K562 (cell line): ENCODE results near the gene AGXT. TPM values are rescaled to one million over a fixed set of nuclear protein-coding genes. Genes with fewer than 3 reads are reported as not detected.

Source experiments
- ATAC-seq: fragments of 200-7000 bp; cut with Tn5 transposase; 3 replicates; pipeline ENCODE4 v1.9.1; 2020; ENCODE audit warnings: moderate library complexity
- BruUV-seq: library from RNA; stranded (reverse); fragments of 400-500 nt; replicated peaks from 2 replicates; lab custom pipeline; 2021; lab: Mats Ljungman, UMichigan
- CTCF ChIA-PET: fragments of 300-600 bp; formaldehyde crosslinking; extraction: SDS; loops from one replicate; lab custom pipeline; 2021; ENCODE audit warnings: low intra/inter-chr PET ratio; lab: Yijun Ruan, JAX
- POLR2A ChIA-PET: fragments of 300-600, 350-650 bp; sonication (Branson Sonifier 250); formaldehyde crosslinking; extraction: SDS; loops from one replicate; lab custom pipeline; 2021; ENCODE audit warnings: antibody characterized with exemption, inconsistent platforms; lab: Yijun Ruan, JAX
- DNase-seq, 4 experiments: peaks; one replicate each; pipeline versions ENCODE4 v3.0.0 to v3.0.0-alpha.2; 2011 to 2018; ENCODE audit warnings: low spot score in 3 of 4, mixed read lengths in 3 of 4; ENCODE audit errors: extremely low read depth in 1 of 4
- FAIRE-seq: peaks from 2 replicates; lab custom pipeline; 2011; peaks lifted over from hg19 to GRCh38; lab: Jason Lieb, UNC
- H2AFZ ChIP-seq: 2 replicates; pipeline ENCODE4 v1.6.0; 2011; ENCODE audit warnings: low read depth, low read length, control low read depth, inconsistent platforms
- H3K27ac ChIP-seq: fragments of 200-600 bp; 3 replicates; pipeline ENCODE4 v1.8.0; 2011; ENCODE audit warnings: low read depth, mild to moderate bottlenecking, control low read depth, inconsistent platforms, low read length, moderate library complexity, mixed read lengths; ENCODE audit errors: extremely low read depth
- H3K27me3 ChIP-seq, 2 experiments: fragments of 300-600 bp in 1 of 2; 2 replicates in 1 of 2; 3 replicates in 1 of 2; pipeline versions ENCODE4 v1.6.0 to v1.8.0; 2011; ENCODE audit warnings: inconsistent platforms in 2 of 2, low read length in 2 of 2, mild to moderate bottlenecking in 1 of 2, mixed read lengths in 1 of 2, moderate library complexity in 1 of 2; ENCODE audit not compliant: control insufficient read depth in 2 of 2, insufficient read depth in 2 of 2
- H3K36me3 ChIP-seq: fragments of 300-600 bp; 3 replicates; pipeline ENCODE4 v1.8.0; 2011; ENCODE audit warnings: mild to moderate bottlenecking, low read length, inconsistent platforms; ENCODE audit not compliant: control insufficient read depth, insufficient read depth
- H3K4me1 ChIP-seq, 2 experiments: fragments of 200-600 bp in 1 of 2; replicated peaks in 1 of 2; 2 replicates in 1 of 2; 3 replicates in 1 of 2; pipeline versions ENCODE4 v1.5.1 to v1.8.0; 2011; ENCODE audit warnings: inconsistent platforms in 2 of 2, low read length in 2 of 2, mild to moderate bottlenecking in 1 of 2, mixed read lengths in 1 of 2, moderate library complexity in 1 of 2; ENCODE audit not compliant: control insufficient read depth in 2 of 2, insufficient read depth in 2 of 2
- H3K4me2 ChIP-seq: 2 replicates; pipeline ENCODE4 v1.6.1; 2011; ENCODE audit warnings: low read length, control low read depth, inconsistent platforms, mixed read lengths; ENCODE audit not compliant: insufficient read depth
- H3K4me3 ChIP-seq: fragments of 200-600 bp; sonication (generic), shearing (Covaris generic); 2 replicates; pipeline ENCODE4 v1.5.1; 2016; ENCODE audit warnings: control low read depth, inconsistent platforms
- H3K79me2 ChIP-seq: fragments of 200-600 bp; 3 replicates; pipeline ENCODE4 v1.8.0; 2011; ENCODE audit warnings: low read length, inconsistent platforms; ENCODE audit not compliant: control insufficient read depth, insufficient read depth
- H3K9ac ChIP-seq, 2 experiments: 2 replicates each; pipeline versions ENCODE4 v1.6.0 to v1.6.1; 2011; ENCODE audit warnings: low read depth in 2 of 2, low read length in 2 of 2, control low read depth in 1 of 2, inconsistent platforms in 1 of 2, mild to moderate bottlenecking in 1 of 2, mixed read lengths in 1 of 2; ENCODE audit not compliant: insufficient read depth in 1 of 2
- H3K9me1 ChIP-seq: one replicate; pipeline ENCODE4 v1.6.0; 2011; ENCODE audit warnings: inconsistent platforms, mild to moderate bottlenecking, low read length, moderate library complexity; ENCODE audit not compliant: control insufficient read depth, insufficient read depth
- H3K9me3 ChIP-seq: replicated peaks from 2 replicates; pipeline ENCODE4 v1.5.1; 2011; ENCODE audit warnings: low read depth, low read length, inconsistent platforms; ENCODE audit not compliant: control insufficient read depth, insufficient read depth
- H4K20me1 ChIP-seq: replicated peaks from 2 replicates; pipeline ENCODE4 v1.6.1; 2011; ENCODE audit warnings: low read length, inconsistent platforms, mixed read lengths; ENCODE audit not compliant: control insufficient read depth, insufficient read depth
- CTCF ChIP-seq, 3 experiments: IDR thresholded peaks in 2 of 3; conservative IDR thresholded peaks in 1 of 3; 2 replicates each; pipeline ENCODE4 v1.5.1; 2011 to 2012; ENCODE audit warnings: low read length in 3 of 3, mild to moderate bottlenecking in 3 of 3, control low read depth in 2 of 3, improper control_type of control experiment in 1 of 3, inconsistent platforms in 1 of 3, low read depth in 1 of 3, mixed read lengths in 1 of 3, moderate library complexity in 1 of 3; ENCODE audit not compliant: insufficient read depth in 2 of 3
- ZNF740 ChIP-seq, 3 experiments: fragments of 200-800 bp in 1 of 3; sonication (Bioruptor generic) in 1 of 3; sonication (generic) in 1 of 3; formaldehyde crosslinking in 1 of 3; IDR thresholded peaks; 2 replicates each; pipeline versions ENCODE4 v1.6.1 to v1.8.0; 2016 to 2022; ENCODE audit warnings: mild to moderate bottlenecking in 2 of 3, missing compliant biosample characterization in 2 of 3, missing genetic modification characterization in 2 of 3, missing genetic modification reagents in 1 of 3
- WGBS: fragments of 100-300 bp; shearing (Covaris generic); methylation state at CpG from one replicate; pipeline ENCODE4 v1.1.6; 2016; ENCODE audit warnings: low coverage, mixed read lengths; ENCODE audit not compliant: insufficient coverage; ENCODE audit errors: missing lambda C conversion rate; 5-methylcytosine and 5-hydroxymethylcytosine counted together
- in situ Hi-C: fragments of 300-500 bp; cut with MboI; formaldehyde crosslinking; loops from 4 replicates; pipeline ENCODE4 v1.15.0; 2018; ENCODE audit warnings: inconsistent platforms, mixed read lengths
- intact Hi-C: fragments of 100-400 bp; cut with micrococcal nuclease; formaldehyde crosslinking; loops from 2 replicates; pipeline ENCODE4 v1.14.2; 2022
- polyA plus RNA-seq, 8 experiments: library from polyadenylated mRNA; depleted of rRNA in 4 of 8; stranded (reverse) in 5 of 8; unstranded in 3 of 8; fragments of >200 nt; fragmentation: Nextera tagmentation in 2 of 8; fragmentation: Illumina TruSeq in 1 of 8; extraction: Ambion mirVana in 2 of 8; extraction: Trizol in 1 of 8; gene quantifications; 2 replicates each; pipeline versions ENCODE4 v1.2.1 to v1.2.3, GENCODE V29; 2011 to 2014; ENCODE audit warnings: inconsistent platforms in 1 of 8, missing spikeins in 1 of 8
- total RNA-seq, 7 experiments: library from RNA; depleted of rRNA in 6 of 7; stranded (reverse); fragments of >200 nt in 6 of 7; fragmentation: Illumina TruSeq in 2 of 7; extraction: Trizol in 2 of 7; gene quantifications; 2 replicates each; pipeline versions ENCODE4 v1.2.1 to v1.2.3, GENCODE V29; 2011 to 2021; ENCODE audit warnings: low replicate concordance in 1 of 7
- TF ChIP-seq, protein P1 (sequence below): fragments of 450-650 bp; IDR thresholded peaks from 2 replicates; pipeline ENCODE4 v1.7.0; 2016; ENCODE audit warnings: borderline replicate concordance

The AGXT gene
- total and polyA plus RNA-seq, 9 of the 15 experiments (the other 6 are each of a cell fraction or from before 2014, with no cell fraction given): 0.18 TPM; not detected in 8

DNA sequence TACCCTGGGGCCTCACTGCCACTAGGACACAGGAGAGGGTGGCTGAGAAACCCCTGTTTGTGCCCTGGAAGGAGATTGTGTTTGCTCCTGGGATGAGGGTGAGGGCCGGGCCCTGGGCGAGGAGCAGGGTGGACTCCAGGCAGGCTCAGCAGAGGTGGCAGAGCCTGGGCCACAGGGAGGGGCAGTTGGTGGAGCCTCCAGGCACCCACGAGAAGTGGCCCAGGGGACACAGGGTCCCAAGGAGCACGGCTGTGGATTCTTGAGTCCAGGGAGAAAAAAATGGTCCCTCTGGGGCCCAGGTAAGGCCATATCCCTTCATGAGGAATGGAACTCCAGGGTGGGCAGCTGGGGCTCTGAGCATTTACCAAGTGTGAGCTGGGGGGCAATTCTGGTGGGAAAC is 19.0 kb downstream of the AGXT start (continued):
- TF ChIP-seq ZNF740 (CRISPR knock-in tag; IDR thresholded peaks at IDR 0.05): no peak
- TF ChIP-seq ZNF740 (tag; IDR thresholded peaks at IDR 0.05): no peak

DNA sequence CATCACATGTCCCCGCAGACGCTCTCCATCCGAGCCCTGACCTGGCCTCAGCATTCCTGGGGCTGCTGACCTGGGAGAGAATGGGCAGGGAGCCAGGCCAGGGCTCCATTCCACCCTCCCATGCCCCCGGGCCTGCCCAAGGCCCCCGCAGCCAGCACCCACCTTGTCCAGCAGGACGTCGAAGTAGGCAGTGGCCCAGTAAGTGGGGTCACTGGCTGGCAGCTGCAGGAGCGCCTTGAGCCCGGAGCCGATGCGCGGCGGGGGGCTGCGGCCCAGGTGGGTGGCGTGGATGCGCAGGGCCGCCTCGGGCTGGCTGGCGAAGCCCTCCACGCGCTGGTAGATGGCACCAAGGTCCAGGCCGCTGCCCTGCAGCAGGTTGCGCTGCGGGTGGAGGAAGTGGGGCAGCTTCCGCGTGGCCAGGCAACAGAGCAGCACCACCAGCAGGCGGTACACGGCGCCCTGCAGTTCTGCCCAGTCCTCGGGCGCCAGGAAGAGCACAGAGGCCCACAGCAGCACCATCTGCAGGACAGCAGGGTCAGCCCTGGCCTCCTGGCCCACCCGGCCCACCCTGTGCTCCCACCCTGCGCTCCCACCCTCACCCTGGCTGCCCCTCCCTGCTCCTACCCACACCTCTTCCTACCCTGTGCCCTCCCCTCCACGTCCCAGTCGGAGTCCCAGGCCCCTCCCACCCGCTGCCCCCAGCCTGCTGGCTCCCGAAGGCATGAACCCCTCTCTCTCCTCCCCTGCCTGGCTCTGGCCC is 19.7 kb downstream of the AGXT start:
- no peak for DNase-seq
- intact Hi-C loops (no loop called here), in situ Hi-C loops (no loop called here)
- 10% methylated on average over 9 of the region's 37 CpGs for WGBS
- Histone ChIP-seq H3K9me1 (no peaks in the 10 kb centered on the region), H3K27ac (no peak overlapping the region), H3K4me3 (no peak overlapping the region), H3K27me3 (peaks cover 0 to 4% of the 10 kb centered on the region in 2 experiments; a peak in 2 of 5 replicates), H3K9ac (no peak overlapping the region), H2AFZ (no peak overlapping the region)
- FAIRE-seq: no peak
- TF ChIP-seq, protein P1, sequence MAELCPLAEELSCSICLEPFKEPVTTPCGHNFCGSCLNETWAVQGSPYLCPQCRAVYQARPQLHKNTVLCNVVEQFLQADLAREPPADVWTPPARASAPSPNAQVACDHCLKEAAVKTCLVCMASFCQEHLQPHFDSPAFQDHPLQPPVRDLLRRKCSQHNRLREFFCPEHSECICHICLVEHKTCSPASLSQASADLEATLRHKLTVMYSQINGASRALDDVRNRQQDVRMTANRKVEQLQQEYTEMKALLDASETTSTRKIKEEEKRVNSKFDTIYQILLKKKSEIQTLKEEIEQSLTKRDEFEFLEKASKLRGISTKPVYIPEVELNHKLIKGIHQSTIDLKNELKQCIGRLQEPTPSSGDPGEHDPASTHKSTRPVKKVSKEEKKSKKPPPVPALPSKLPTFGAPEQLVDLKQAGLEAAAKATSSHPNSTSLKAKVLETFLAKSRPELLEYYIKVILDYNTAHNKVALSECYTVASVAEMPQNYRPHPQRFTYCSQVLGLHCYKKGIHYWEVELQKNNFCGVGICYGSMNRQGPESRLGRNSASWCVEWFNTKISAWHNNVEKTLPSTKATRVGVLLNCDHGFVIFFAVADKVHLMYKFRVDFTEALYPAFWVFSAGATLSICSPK: no peak
- TF ChIP-seq CTCF (IDR thresholded peaks at IDR 0.05 in 2 of 3, conservative IDR thresholded peaks at IDR 0.05 in 1 of 3; ENCODE audit: insufficient read depth in 2 of 3, low read depth in 1 of 3, low read length in 3 of 3): peak in 1 of 3 experiments; percentile 16; a peak in 1 of 6 replicates
- TF ChIP-seq, all 486 proteins: peak for 1
- CTCF ChIA-PET: no interaction called here
- POLR2A ChIA-PET: no interaction called here
- ATAC-seq: no peak; the same call in 2 of the 3 replicates
- Histone ChIP-seq H3K4me2 (no peak overlapping the region), H3K9me3 (no peaks in the 10 kb centered on the region), H3K36me3 (no peaks in the 10 kb centered on the region), H3K79me2 (no peaks in the 10 kb centered on the region), H3K4me1 (peaks cover 0 to 7% of the 10 kb centered on the region in 2 experiments; a peak in 2 of 5 replicates), H4K20me1 (no peaks in the 10 kb centered on the region)
- BruUV-seq: no TSS peak
